Measurements from ENCODE around the gene ASPRV1. TPM values are rescaled to one million over a fixed set of nuclear protein-coding genes. Genes with fewer than 3 reads are reported as not detected.
"Not testable (repeated sequence)": the region's sequence is repeated elsewhere in the genome, so short reads cannot be mapped to it uniquely, and the experiment has no call there.

The ASPRV1 gene
- total and polyA plus RNA-seq, 12 donors = 0.61 to 5.6 (median 1.9) TPM

DNA sequence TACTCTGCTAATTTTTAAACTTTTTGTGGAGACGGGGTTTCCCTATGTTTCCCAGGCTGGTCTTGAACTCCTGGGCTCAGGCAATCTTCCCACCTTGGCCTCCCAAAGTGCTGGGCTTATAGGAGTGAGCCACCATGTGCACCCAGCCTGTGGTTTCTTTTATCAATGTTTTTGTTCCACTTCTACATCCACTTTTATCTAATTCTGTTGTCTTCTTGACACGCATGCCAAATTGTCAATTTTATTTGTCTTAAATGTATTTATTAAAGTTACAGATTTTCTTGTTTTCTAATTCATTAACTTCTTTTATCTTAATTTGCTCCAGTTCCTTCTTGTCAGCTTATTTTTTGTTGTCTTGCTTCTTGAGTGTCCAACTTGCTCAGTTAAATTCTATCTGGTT is 43.8 kb upstream of the ASPRV1 start:
- Histone ChIP-seq H3K36me3 (replicated peaks in 1 of 2) (no peaks in the 10 kb centered on the region), H3K4me1 (replicated peaks in 1 of 2) (no peaks in the 10 kb centered on the region), H3K27me3 (no peaks in the 10 kb centered on the region), H3K4me3 (no peak overlapping the region), H3K27ac (no peak overlapping the region), H3K9me3 (replicated peaks in 1 of 3) (no peaks in the 10 kb centered on the region)
- WGBS, 4 donors = 92 to 99% (median 95%) methylated on average over 2 of the region's 2 CpGs
- no peak for DNase-seq
- TF ChIP-seq POLR2A (IDR thresholded peaks at IDR 0.05) = no peak
- TF ChIP-seq, protein P1, sequence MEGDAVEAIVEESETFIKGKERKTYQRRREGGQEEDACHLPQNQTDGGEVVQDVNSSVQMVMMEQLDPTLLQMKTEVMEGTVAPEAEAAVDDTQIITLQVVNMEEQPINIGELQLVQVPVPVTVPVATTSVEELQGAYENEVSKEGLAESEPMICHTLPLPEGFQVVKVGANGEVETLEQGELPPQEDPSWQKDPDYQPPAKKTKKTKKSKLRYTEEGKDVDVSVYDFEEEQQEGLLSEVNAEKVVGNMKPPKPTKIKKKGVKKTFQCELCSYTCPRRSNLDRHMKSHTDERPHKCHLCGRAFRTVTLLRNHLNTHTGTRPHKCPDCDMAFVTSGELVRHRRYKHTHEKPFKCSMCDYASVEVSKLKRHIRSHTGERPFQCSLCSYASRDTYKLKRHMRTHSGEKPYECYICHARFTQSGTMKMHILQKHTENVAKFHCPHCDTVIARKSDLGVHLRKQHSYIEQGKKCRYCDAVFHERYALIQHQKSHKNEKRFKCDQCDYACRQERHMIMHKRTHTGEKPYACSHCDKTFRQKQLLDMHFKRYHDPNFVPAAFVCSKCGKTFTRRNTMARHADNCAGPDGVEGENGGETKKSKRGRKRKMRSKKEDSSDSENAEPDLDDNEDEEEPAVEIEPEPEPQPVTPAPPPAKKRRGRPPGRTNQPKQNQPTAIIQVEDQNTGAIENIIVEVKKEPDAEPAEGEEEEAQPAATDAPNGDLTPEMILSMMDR (IDR thresholded peaks at IDR 0.05) = no peak
- intact Hi-C loops (cut with DNase I) = no loop called here

DNA sequence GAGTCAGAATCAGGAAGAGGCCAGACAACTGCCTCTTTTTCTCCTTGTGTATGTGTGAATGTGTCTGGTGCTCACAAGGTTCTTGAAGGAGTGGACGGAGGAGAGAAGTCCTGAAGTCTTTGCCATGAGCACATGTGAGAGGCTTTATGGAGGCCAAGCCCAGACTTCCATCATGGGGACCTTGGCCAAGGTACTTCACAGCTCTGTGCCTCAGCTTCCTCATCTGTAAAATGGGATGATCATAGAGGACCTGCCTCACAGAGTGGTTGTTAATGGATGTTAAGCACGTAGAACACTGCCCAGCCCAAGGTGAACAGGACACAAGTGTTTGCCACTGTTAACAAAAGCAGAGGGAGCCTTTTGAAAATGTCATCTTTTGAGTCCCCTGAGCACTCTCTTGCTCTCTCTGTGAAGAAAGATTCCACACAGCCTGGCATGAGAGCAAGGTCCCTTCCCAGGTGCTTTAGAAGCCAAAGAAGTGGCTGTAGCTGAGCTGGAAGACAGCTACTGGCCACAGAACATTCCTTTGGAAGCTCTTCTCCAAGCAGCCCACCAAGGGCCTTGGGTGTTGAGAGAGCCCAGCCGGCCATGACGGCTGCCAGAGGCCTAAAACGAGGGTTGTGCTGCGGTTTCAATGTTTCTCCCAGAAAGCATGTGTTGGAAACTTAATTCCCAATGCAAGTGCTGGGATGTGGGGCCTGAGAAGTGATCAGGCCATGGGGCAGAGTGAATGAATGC is 41.8 kb upstream of the ASPRV1 start:
- no peaks in the 10 kb centered on the region for H3K9me3 ChIP-seq (replicated peaks in 1 of 3)
- peak in 1 of 7 donors; percentile 34 for DNase-seq
- TF ChIP-seq, protein P1 (IDR thresholded peaks at IDR 0.05) = no peak
- no peak for TF ChIP-seq POLR2A (IDR thresholded peaks at IDR 0.05)
- no peaks in the 10 kb centered on the region for H3K4me1 ChIP-seq (replicated peaks in 1 of 2)
- no peaks in the 10 kb centered on the region for H3K36me3 ChIP-seq (replicated peaks in 1 of 2)
- no peak overlapping the region for H3K4me3 ChIP-seq
- intact Hi-C loops (cut with DNase I) = no loop called here
- no peak overlapping the region for H3K27ac ChIP-seq
- no peaks in the 10 kb centered on the region for H3K27me3 ChIP-seq
- 88 to 98% (median 95%) methylated on average over 6 of the region's 6 CpGs for WGBS, 4 donors

DNA sequence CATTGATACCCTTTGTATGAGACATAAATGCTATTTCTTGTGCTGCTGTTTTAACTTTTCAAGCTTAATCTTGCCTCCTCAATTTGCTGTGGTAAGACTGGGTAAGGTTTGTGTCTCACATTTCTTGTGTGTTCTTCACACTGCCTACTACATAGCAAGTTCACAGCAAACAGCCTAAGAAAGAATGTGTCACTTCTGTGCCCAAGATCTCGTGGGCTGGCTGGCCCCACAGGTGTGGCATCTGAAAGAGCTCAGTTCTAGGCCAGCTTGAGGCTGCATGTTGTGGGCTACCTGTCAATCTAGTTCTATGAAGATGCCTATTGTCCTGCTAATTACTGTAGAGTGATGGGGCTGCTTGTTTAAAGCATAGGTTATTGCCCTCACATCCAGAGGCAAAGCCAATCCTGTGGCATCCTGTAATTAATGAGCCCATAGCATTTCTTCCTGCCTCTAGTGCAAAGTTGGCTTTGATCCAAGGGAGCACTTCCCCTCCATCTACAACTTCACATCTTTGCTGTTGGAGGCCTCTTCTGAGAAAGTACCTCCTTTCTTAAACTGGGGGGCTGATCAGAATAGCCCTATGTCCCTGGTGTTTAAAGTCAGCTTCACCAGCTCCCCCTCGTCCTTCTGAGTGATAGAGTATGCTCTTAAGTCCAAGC is 40.9 kb upstream of the ASPRV1 start:
- Histone ChIP-seq H3K27me3 (no peaks in the 10 kb centered on the region), H3K4me3 (no peak overlapping the region), H3K4me1 (replicated peaks in 1 of 2) (no peaks in the 10 kb centered on the region), H3K36me3 (replicated peaks in 1 of 2) (no peaks in the 10 kb centered on the region), H3K9me3 (replicated peaks in 1 of 3) (no peaks in the 10 kb centered on the region), H3K27ac (no peak overlapping the region)
- 75 to 82% (median 78%) methylated on average over 2 of the region's 2 CpGs for WGBS, 4 donors
- intact Hi-C loops (cut with DNase I) = no loop called here
- TF ChIP-seq POLR2A (IDR thresholded peaks at IDR 0.05) = no peak
- TF ChIP-seq, protein P1 (IDR thresholded peaks at IDR 0.05) = no peak
- DNase-seq = peak in 1 of 7 donors; percentile 40

DNA sequence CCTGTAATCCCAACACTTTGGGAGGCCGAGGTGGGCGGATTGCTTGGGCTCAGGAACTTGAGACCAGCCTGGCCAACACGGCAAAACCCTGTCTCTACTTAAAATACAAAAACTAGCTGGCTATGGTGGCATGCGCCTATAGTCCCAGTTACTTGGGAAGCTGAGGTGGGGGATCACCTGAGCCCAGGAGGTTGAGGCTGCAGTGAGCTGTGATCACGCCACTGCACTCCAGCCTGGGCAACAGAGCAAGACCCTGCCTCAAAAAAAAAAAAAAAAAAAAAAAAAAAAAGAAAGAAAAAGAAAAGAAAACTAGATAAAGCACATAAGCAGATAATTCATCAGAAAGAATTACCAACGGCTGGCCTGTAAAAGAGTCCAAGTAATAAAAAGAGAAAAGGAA is 39.1 kb upstream of the ASPRV1 start:
- H3K9me3 ChIP-seq (replicated peaks in 1 of 3); H3K27ac ChIP-seq; H3K4me1 ChIP-seq (replicated peaks in 1 of 2); H3K36me3 ChIP-seq (replicated peaks in 1 of 2); H3K27me3 ChIP-seq; H3K4me3 ChIP-seq; intact Hi-C loops (cut with DNase I): not testable (repeated sequence)
- WGBS, 4 donors = 91 to 96% (median 91%) methylated on average over 6 of the region's 6 CpGs
- peak in 1 of 7 donors; percentile 35 for DNase-seq
